PC-9 (cell line): ENCODE data around the gene FAM153A. TPM values are rescaled to one million over a fixed set of nuclear protein-coding genes. Genes with fewer than 3 reads are reported as not detected.
"Not testable (repeated sequence)": the region's sequence is repeated elsewhere in the genome, so short reads cannot be mapped to it uniquely, and the experiment has no call there.

Source experiments
- BruUV-seq: library from RNA; stranded (reverse); fragments of 400-500 nt; replicated peaks from 2 replicates; lab custom pipeline; 2021; lab: Mats Ljungman, UMichigan
- CTCF ChIA-PET: fragments of 300-600 bp; sonication (Branson Sonifier 250); formaldehyde crosslinking; loops from one replicate; lab custom pipeline; 2022; ENCODE audit warnings: antibody characterized with exemption; lab: Charles Lee
- POLR2A ChIA-PET: fragments of 300-600 bp; sonication (Branson Sonifier 250); formaldehyde crosslinking; loops from one replicate; lab custom pipeline; 2022; ENCODE audit warnings: antibody characterized with exemption; ENCODE audit not compliant: unreplicated experiment; lab: Charles Lee
- DNase-seq, 2 experiments: peaks; one replicate each; pipeline versions ENCODE4 v3.0.0 to v3.0.0-alpha.2; 2015 to 2022; ENCODE audit warnings: mixed read lengths in 1 of 2
- H2AFZ ChIP-seq: fragments of 200-600 bp; sonication (generic); 2 replicates; pipeline ENCODE4 v1.8.1; 2017; ENCODE audit warnings: antibody characterized with exemption
- H3F3A ChIP-seq: fragments of 200-600 bp; sonication (generic); 2 replicates; pipeline ENCODE4 v1.8.1; 2017; ENCODE audit warnings: antibody characterized with exemption, mild to moderate bottlenecking, low read depth; ENCODE audit not compliant: insufficient read depth
- H3K27ac ChIP-seq: fragments of 200-600 bp; sonication (generic); 2 replicates; pipeline ENCODE4 v1.6.1; 2016; ENCODE audit warnings: mixed run types
- H3K27me3 ChIP-seq: fragments of 200-600 bp; sonication (generic); 2 replicates; pipeline ENCODE4 v1.6.1; 2016; ENCODE audit warnings: low read depth, mixed run types; ENCODE audit not compliant: insufficient read depth
- H3K36me3 ChIP-seq: fragments of 200-600 bp; sonication (generic); 2 replicates; pipeline ENCODE4 v1.6.1; 2016; ENCODE audit warnings: low read depth, mixed run types
- H3K4me1 ChIP-seq: fragments of 200-600 bp; sonication (generic); replicated peaks from 2 replicates; pipeline ENCODE4 v1.6.1; 2016; ENCODE audit warnings: mixed run types; ENCODE audit not compliant: insufficient read depth
- H3K4me2 ChIP-seq: fragments of 200-600 bp; sonication (generic); 2 replicates; pipeline ENCODE4 v1.6.1; 2017; ENCODE audit warnings: mixed run types
- H3K4me3 ChIP-seq: fragments of 200-600 bp; sonication (generic); 2 replicates; pipeline ENCODE4 v1.6.1; 2016; ENCODE audit warnings: mixed run types
- H3K79me2 ChIP-seq: fragments of 200-600 bp; sonication (generic); 2 replicates; pipeline ENCODE4 v1.6.1; 2017; ENCODE audit warnings: low read depth, mixed run types
- H3K9me2 ChIP-seq: fragments of 200-600 bp; sonication (generic); 2 replicates; pipeline ENCODE4 v1.8.1; 2017; ENCODE audit warnings: mild to moderate bottlenecking; ENCODE audit not compliant: insufficient read depth
- H3K9me3 ChIP-seq: fragments of 200-600 bp; sonication (generic); 2 replicates; pipeline ENCODE4 v1.8.1; 2016; ENCODE audit warnings: low read depth; ENCODE audit not compliant: insufficient read depth
- H4K20me1 ChIP-seq: fragments of 200-600 bp; sonication (generic); 2 replicates; pipeline ENCODE4 v1.8.1; 2017; ENCODE audit not compliant: insufficient read depth
- intact Hi-C: fragments of 100-400 bp; cut with micrococcal nuclease; formaldehyde crosslinking; loops from one replicate; pipeline ENCODE4 v1.10.0; 2022; ENCODE audit not compliant: unreplicated experiment
- total RNA-seq: library from RNA; stranded (reverse); gene quantifications from 2 replicates; pipeline ENCODE4 v1.2.3, GENCODE V29; 2021

Gene FAM153A
- total RNA-seq, 1 experiment from 2014 or later: not detected

DNA sequence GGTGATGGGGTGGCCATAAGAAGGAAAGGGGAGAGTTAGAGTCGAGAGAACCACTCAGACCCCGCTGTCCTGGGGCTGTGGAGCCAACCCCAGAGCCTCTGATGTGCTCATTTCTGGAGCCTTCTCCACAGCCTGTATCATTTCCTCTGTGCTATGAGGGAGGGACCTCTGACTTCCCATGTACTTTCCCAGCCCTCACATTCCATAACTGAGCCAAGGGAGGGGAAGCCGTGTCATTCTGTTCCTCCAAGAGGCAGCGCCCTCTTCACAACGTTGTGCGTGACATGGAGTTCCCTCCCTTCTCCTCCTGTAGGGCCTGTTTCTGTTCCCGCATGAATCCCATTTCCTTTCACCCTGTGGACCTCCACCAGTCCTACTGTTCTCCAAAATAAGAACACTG, 57.8 kb downstream of the FAM153A start:
- H3K4me2 ChIP-seq, H3K4me1 ChIP-seq, H3K9me3 ChIP-seq, intact Hi-C loops, POLR2A ChIA-PET, H3K27me3 ChIP-seq, H3K27ac ChIP-seq, H3K79me2 ChIP-seq, CTCF ChIA-PET, H3K9me2 ChIP-seq, H3K4me3 ChIP-seq, H3F3A ChIP-seq, H4K20me1 ChIP-seq, H2AFZ ChIP-seq, H3K36me3 ChIP-seq, DNase-seq, BruUV-seq: not testable (repeated sequence)

- H3K79me2 ChIP-seq, H2AFZ ChIP-seq, intact Hi-C loops, H3F3A ChIP-seq, H3K4me3 ChIP-seq, H4K20me1 ChIP-seq, H3K9me2 ChIP-seq, BruUV-seq, H3K27ac ChIP-seq, CTCF ChIA-PET, POLR2A ChIA-PET, DNase-seq, H3K4me2 ChIP-seq, H3K36me3 ChIP-seq, H3K27me3 ChIP-seq, H3K9me3 ChIP-seq, H3K4me1 ChIP-seq: not testable (repeated sequence)
Measured at GRCh38 chr5:177723831-177724485, 58.7 kb downstream of the FAM153A start.

DNA sequence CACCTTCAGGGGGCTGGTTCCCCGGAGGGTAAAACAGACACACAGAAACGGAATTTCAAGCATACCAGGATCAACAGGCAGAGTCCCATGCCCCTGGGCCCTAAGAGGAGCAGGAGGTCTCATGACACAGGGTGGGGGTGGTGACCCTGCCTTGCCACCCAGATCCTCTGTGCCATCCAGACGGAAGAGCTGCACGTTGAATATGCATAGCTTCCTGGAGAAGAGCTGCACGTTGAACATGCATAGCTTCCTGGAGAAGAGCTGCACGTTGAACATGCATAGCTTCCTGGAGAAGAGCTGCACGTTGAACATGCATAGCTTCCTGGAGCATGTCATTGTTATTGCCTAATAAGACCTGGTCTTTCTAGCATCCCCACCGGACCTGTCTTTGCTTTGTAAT, 59.9 kb downstream of the FAM153A start:
- H3K9me3 ChIP-seq, H3K4me2 ChIP-seq, POLR2A ChIA-PET, DNase-seq, H3K36me3 ChIP-seq, BruUV-seq, H4K20me1 ChIP-seq, H3K79me2 ChIP-seq, H3K9me2 ChIP-seq, H3K27me3 ChIP-seq, H3F3A ChIP-seq, H3K4me1 ChIP-seq, H3K4me3 ChIP-seq, intact Hi-C loops, H2AFZ ChIP-seq, CTCF ChIA-PET, H3K27ac ChIP-seq: not testable (repeated sequence)

- intact Hi-C loops, CTCF ChIA-PET, H3K36me3 ChIP-seq, H3K79me2 ChIP-seq, H3K4me3 ChIP-seq, H3K27ac ChIP-seq, H4K20me1 ChIP-seq, H3K4me2 ChIP-seq, H3F3A ChIP-seq, H3K27me3 ChIP-seq, POLR2A ChIA-PET, DNase-seq, H2AFZ ChIP-seq, H3K9me2 ChIP-seq, H3K4me1 ChIP-seq, H3K9me3 ChIP-seq, BruUV-seq: not testable (repeated sequence)
Measured at GRCh38 chr5:177719989-177720388, 62.7 kb downstream of the FAM153A start.

GRCh38 chr5:177715423-177715822, 67.3 kb downstream of the FAM153A start:
- H3K4me1 ChIP-seq, H3K79me2 ChIP-seq, H3K4me3 ChIP-seq, DNase-seq, CTCF ChIA-PET, H3K36me3 ChIP-seq, POLR2A ChIA-PET, H3K27ac ChIP-seq, intact Hi-C loops, H2AFZ ChIP-seq, H4K20me1 ChIP-seq, H3K4me2 ChIP-seq, H3F3A ChIP-seq, H3K9me3 ChIP-seq, BruUV-seq, H3K9me2 ChIP-seq: not testable (repeated sequence)
- H3K27me3 ChIP-seq: peaks cover 10% of the 10 kb centered on the region

- H3K27me3 ChIP-seq: peaks cover 15% of the 10 kb centered on the region; the same call in 1 of the 2 replicates
- CTCF ChIA-PET, intact Hi-C loops, DNase-seq, POLR2A ChIA-PET, H3K4me2 ChIP-seq, H3K9me3 ChIP-seq, H3K27ac ChIP-seq, H3K36me3 ChIP-seq, H3K4me3 ChIP-seq, H3K79me2 ChIP-seq, BruUV-seq, H3K4me1 ChIP-seq, H3K9me2 ChIP-seq, H3F3A ChIP-seq, H2AFZ ChIP-seq, H4K20me1 ChIP-seq: not testable (repeated sequence)
Measured at GRCh38 chr5:177696100-177696499, 86.6 kb downstream of the FAM153A start.

GRCh38 chr5:177695356-177695930, 87.3 kb downstream of the FAM153A start:
- H2AFZ ChIP-seq, POLR2A ChIA-PET, H3K27ac ChIP-seq, H4K20me1 ChIP-seq, H3F3A ChIP-seq, H3K36me3 ChIP-seq, CTCF ChIA-PET, H3K4me1 ChIP-seq, H3K79me2 ChIP-seq, intact Hi-C loops, BruUV-seq, DNase-seq, H3K4me2 ChIP-seq, H3K9me2 ChIP-seq, H3K4me3 ChIP-seq, H3K9me3 ChIP-seq: not testable (repeated sequence)
- H3K27me3 ChIP-seq: peaks cover 15% of the 10 kb centered on the region; the same call in 1 of the 2 replicates
